Measurements from ENCODE around the gene SLC22A1. TPM values are rescaled to one million over a fixed set of nuclear protein-coding genes. Genes with fewer than 3 reads are reported as not detected.

The SLC22A1 gene
- total and polyA plus RNA-seq, 4 donors = 0.79 to 1,107 (median 439) TPM

DNA sequence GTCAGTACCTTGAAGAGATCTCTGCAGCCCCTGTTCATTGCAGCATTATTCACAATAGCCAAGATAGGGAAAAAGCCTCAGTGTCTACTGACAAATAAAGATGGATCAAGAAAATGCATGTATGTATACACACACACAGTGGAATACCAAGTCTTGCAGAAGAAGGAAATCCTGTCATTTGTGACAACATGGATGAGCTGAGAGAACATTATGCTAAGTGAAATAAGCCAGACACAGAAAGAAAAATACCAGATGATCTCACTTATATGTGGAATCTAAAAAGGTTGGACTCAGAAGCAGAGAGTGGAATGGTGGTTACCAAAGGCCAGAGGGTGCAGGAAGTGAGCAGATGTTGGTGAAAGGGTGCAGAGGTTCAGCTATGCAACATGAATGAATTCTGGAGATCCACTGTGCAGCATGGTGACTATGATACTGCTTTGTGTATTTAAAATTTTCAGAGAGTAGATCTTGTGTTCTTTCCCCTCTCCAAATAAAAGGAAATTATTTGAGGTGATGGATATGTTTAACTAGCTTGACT lies 11.0 kb upstream of the SLC22A1 start (continued):
- TF ChIP-seq, protein P1, sequence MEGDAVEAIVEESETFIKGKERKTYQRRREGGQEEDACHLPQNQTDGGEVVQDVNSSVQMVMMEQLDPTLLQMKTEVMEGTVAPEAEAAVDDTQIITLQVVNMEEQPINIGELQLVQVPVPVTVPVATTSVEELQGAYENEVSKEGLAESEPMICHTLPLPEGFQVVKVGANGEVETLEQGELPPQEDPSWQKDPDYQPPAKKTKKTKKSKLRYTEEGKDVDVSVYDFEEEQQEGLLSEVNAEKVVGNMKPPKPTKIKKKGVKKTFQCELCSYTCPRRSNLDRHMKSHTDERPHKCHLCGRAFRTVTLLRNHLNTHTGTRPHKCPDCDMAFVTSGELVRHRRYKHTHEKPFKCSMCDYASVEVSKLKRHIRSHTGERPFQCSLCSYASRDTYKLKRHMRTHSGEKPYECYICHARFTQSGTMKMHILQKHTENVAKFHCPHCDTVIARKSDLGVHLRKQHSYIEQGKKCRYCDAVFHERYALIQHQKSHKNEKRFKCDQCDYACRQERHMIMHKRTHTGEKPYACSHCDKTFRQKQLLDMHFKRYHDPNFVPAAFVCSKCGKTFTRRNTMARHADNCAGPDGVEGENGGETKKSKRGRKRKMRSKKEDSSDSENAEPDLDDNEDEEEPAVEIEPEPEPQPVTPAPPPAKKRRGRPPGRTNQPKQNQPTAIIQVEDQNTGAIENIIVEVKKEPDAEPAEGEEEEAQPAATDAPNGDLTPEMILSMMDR (IDR thresholded peaks at IDR 0.05; ENCODE audit: low read depth, low read length, missing input control) = no peak

- Histone ChIP-seq H3K4me3 (ENCODE audit: low read depth in 1 of 3, low read length in 3 of 3) (no peak overlapping the region), H3K36me3 (ENCODE audit: control insufficient read depth in 4 of 4, insufficient read depth in 3 of 4, low read depth in 1 of 4, low read length in 3 of 4) (peaks cover 0 to 4% (median under 1%) of the 10 kb centered on the region in 4 donors), H3K27me3 (ENCODE audit: control insufficient read depth in 4 of 4, insufficient read depth in 4 of 4, low read length in 3 of 4) (no peaks in the 10 kb centered on the region), H3K9me3 (ENCODE audit: control insufficient read depth in 4 of 4, low read length in 3 of 4) (no peaks in the 10 kb centered on the region), H3K4me1 (ENCODE audit: control insufficient read depth in 4 of 4, insufficient read depth in 4 of 4, low read length in 3 of 4) (no peaks in the 10 kb centered on the region), H3K27ac (ENCODE audit: low read depth in 1 of 2, low read length in 2 of 2) (no peak overlapping the region), H3K9ac (ENCODE audit: low read depth in 1 of 2, low read length in 2 of 2) (no peak overlapping the region)
- TF ChIP-seq NR2F2 (IDR thresholded peaks at IDR 0.05) (no peak), YY1 (IDR thresholded peaks at IDR 0.05) (no peak), RAD21 (IDR thresholded peaks at IDR 0.05) (no peak), SP1 (IDR thresholded peaks at IDR 0.05) (no peak), FOXA2 (IDR thresholded peaks at IDR 0.05) (no peak)
- 91% methylated on average over 4 of the region's 4 CpGs for whole genome bisulfite sequencing
- no peak for DNase-seq (ENCODE audit: low spot score)
Observed at GRCh38 chr6:160111806-160112205, 9.8 kb upstream of the SLC22A1 start.

DNA sequence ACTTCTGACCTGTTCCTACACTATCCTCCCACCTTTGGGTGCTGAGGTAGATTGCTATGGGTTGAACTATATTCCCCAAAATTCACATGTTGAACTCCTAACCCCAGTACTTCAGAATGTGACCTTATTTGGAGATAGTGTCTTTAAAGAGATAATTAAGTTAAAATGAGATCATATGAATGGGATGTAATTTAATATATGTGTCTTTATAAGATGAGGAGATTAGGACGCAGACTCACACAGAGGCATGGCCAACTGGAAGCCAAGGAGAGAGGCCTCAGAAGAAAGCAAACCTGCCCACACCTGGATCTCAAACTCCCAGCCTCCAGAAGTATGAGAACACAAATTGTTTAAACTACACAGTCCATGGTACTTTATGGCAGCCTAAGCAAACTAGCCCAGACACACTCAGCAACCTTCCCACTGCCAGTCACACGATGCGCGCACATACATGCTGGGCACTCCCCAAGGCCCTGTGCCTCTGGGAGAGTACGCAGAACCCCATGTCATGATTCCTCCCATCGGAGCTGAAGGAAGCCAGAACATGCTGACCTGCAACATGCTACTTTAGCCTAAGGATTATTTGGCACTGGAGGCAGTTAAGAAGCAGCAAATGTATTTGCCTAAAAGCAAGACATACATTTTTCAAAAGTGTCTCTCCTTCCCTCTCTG lies 8.9 kb upstream of the SLC22A1 start:
- TF ChIP-seq, protein P1 (IDR thresholded peaks at IDR 0.05; ENCODE audit: low read depth, low read length, missing input control) = no peak
- TF ChIP-seq MAX (IDR thresholded peaks at IDR 0.05) = no peak
- TF ChIP-seq FOXA2 (IDR thresholded peaks at IDR 0.05) = no peak
- TF ChIP-seq GABPA (IDR thresholded peaks at IDR 0.05 in 1 of 2, conservative IDR thresholded peaks at IDR 0.05 in 1 of 2) = no peak
- no peak for TF ChIP-seq HNF4A (conservative IDR thresholded peaks at IDR 0.05)
- TF ChIP-seq NR2F2 (IDR thresholded peaks at IDR 0.05) = no peak
- TF ChIP-seq FOXA1 (IDR thresholded peaks at IDR 0.05) = no peak
- TF ChIP-seq HNF4G (IDR thresholded peaks at IDR 0.05) = no peak
- TF ChIP-seq ZBTB33 (IDR thresholded peaks at IDR 0.05) = no peak
- no peak for TF ChIP-seq RXRA (IDR thresholded peaks at IDR 0.05)
- no peak for TF ChIP-seq SP1 (IDR thresholded peaks at IDR 0.05)
- TF ChIP-seq, protein P2, sequence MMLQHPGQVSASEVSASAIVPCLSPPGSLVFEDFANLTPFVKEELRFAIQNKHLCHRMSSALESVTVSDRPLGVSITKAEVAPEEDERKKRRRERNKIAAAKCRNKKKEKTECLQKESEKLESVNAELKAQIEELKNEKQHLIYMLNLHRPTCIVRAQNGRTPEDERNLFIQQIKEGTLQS (IDR thresholded peaks at IDR 0.05) = no peak
- no peak for TF ChIP-seq YY1 (IDR thresholded peaks at IDR 0.05)
- TF ChIP-seq RAD21 (IDR thresholded peaks at IDR 0.05) = no peak
- TF ChIP-seq JUND (IDR thresholded peaks at IDR 0.05) = no peak
- no peak for TF ChIP-seq TAF1 (conservative IDR thresholded peaks at IDR 0.05)
- TF ChIP-seq, protein P3, sequence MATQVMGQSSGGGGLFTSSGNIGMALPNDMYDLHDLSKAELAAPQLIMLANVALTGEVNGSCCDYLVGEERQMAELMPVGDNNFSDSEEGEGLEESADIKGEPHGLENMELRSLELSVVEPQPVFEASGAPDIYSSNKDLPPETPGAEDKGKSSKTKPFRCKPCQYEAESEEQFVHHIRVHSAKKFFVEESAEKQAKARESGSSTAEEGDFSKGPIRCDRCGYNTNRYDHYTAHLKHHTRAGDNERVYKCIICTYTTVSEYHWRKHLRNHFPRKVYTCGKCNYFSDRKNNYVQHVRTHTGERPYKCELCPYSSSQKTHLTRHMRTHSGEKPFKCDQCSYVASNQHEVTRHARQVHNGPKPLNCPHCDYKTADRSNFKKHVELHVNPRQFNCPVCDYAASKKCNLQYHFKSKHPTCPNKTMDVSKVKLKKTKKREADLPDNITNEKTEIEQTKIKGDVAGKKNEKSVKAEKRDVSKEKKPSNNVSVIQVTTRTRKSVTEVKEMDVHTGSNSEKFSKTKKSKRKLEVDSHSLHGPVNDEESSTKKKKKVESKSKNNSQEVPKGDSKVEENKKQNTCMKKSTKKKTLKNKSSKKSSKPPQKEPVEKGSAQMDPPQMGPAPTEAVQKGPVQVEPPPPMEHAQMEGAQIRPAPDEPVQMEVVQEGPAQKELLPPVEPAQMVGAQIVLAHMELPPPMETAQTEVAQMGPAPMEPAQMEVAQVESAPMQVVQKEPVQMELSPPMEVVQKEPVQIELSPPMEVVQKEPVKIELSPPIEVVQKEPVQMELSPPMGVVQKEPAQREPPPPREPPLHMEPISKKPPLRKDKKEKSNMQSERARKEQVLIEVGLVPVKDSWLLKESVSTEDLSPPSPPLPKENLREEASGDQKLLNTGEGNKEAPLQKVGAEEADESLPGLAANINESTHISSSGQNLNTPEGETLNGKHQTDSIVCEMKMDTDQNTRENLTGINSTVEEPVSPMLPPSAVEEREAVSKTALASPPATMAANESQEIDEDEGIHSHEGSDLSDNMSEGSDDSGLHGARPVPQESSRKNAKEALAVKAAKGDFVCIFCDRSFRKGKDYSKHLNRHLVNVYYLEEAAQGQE (IDR thresholded peaks at IDR 0.05) = no peak
- Histone ChIP-seq H3K36me3 (ENCODE audit: control insufficient read depth in 4 of 4, insufficient read depth in 3 of 4, low read depth in 1 of 4, low read length in 3 of 4) (peaks cover 0 to 4% (median under 1%) of the 10 kb centered on the region in 4 donors), H3K27me3 (ENCODE audit: control insufficient read depth in 4 of 4, insufficient read depth in 4 of 4, low read length in 3 of 4) (no peaks in the 10 kb centered on the region), H3K4me3 (ENCODE audit: low read depth in 1 of 3, low read length in 3 of 3) (no peak overlapping the region), H3K9me3 (ENCODE audit: control insufficient read depth in 4 of 4, low read length in 3 of 4) (peaks cover 0 to under 1% (median 0%) of the 10 kb centered on the region in 4 donors), H3K27ac (ENCODE audit: low read depth in 1 of 2, low read length in 2 of 2) (no peak overlapping the region), H3K4me1 (ENCODE audit: control insufficient read depth in 4 of 4, insufficient read depth in 4 of 4, low read length in 3 of 4) (no peaks in the 10 kb centered on the region), H3K9ac (ENCODE audit: low read depth in 1 of 2, low read length in 2 of 2) (no peak overlapping the region)
- 96% methylated on average over 6 of the region's 6 CpGs for WGBS
- DNase-seq (ENCODE audit: low spot score) = no peak
